ENCODE data around the gene NKAIN2.
"Not testable (repeated sequence)": the region's sequence is repeated elsewhere in the genome, so short reads cannot be mapped to it uniquely, and the experiment has no call there.

Gene NKAIN2

DNA sequence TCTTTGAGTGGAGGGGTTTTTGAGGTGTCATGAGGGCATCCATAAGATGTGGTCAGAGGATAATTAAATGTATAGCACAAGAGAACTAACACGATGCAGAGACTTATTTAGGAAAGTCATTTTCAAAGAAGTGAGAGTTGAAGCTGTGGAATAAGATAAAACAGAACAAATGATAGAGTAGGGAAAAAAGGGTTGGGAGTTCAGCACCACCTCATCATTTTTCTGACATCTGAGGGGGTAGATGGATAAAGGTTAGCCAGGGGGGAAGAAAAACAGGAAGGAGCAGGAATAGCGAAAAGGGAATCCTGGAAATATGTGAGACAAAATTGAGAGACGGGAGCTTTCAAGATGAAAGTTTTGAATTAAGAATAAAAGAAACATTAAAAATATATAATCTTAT is 434.2 kb downstream of the NKAIN2 start:
- no peaks in the 10 kb centered on the region for H3K27me3 ChIP-seq (ENCODE audit: control insufficient read depth, insufficient read depth, low read length)
- no peaks in the 10 kb centered on the region for H3K36me3 ChIP-seq (ENCODE audit: control insufficient read depth, low read depth, low read length)
- no peak overlapping the region for H3K4me3 ChIP-seq (ENCODE audit: low read length)
- no peaks in the 10 kb centered on the region for H3K4me1 ChIP-seq (ENCODE audit: control insufficient read depth, low read depth, low read length)
- H3K9ac ChIP-seq (ENCODE audit: low read length), result no peak overlapping the region
- no peaks in the 10 kb centered on the region for H3K9me3 ChIP-seq (ENCODE audit: control insufficient read depth, low read depth, low read length)
- no peak overlapping the region for H3K27ac ChIP-seq (ENCODE audit: low read length)

GRCh38 chr6:124238408-124238807 is 434.7 kb downstream of the NKAIN2 start:
- H3K9ac ChIP-seq (ENCODE audit: low read length); H3K4me3 ChIP-seq (ENCODE audit: low read length); H3K27me3 ChIP-seq (ENCODE audit: control insufficient read depth, insufficient read depth, low read length); H3K27ac ChIP-seq (ENCODE audit: low read length); H3K9me3 ChIP-seq (ENCODE audit: control insufficient read depth, low read depth, low read length); H3K4me1 ChIP-seq (ENCODE audit: control insufficient read depth, low read depth, low read length); H3K36me3 ChIP-seq (ENCODE audit: control insufficient read depth, low read depth, low read length): not testable (repeated sequence)

DNA sequence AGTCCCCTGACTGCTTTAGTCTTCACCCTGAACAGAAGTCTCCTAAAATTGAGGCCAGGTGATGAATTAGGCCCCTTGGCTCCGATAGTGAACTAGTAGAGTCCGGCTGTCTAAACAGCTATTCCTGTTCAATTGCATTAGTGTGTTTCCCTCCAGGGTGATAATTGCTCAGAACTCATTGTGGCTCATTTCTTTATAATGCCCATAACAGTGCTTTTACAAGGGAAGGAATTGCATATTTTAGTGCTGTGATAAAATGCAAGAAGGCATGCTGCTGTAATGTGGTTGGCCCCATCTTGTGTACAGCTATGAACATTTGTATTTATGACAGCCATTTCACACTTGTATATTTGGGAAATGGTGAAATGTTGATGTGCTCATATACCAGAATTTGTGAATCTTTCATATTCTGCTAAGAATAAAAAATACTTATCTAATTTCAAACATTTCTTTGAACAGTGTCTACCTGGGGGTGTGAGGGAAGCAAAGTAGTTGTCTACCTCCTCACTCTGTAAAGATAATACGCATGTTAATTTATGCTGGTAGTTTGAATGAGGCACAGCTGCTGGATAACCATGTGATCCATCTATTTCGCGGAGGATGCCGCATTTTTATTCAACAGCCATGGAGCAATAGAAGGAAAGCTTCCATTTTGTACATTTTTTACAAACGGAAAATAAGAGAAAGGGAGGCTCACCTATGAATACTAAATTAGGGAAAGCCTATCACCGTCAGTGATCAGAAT is 451.4 kb downstream of the NKAIN2 start:
- Histone ChIP-seq H3K9me3 (ENCODE audit: control insufficient read depth, low read depth, low read length) (no peaks in the 10 kb centered on the region), H3K36me3 (ENCODE audit: control insufficient read depth, low read depth, low read length) (no peaks in the 10 kb centered on the region), H3K4me3 (ENCODE audit: low read length) (no peak overlapping the region)

GRCh38 chr6:124260337-124260736 is 456.7 kb downstream of the NKAIN2 start:
- no peak overlapping the region for H3K9ac ChIP-seq (ENCODE audit: low read length)
- H3K36me3 ChIP-seq (ENCODE audit: control insufficient read depth, low read depth, low read length), result no peaks in the 10 kb centered on the region
- no peak overlapping the region for H3K4me3 ChIP-seq (ENCODE audit: low read length)
- no peaks in the 10 kb centered on the region for H3K27me3 ChIP-seq (ENCODE audit: control insufficient read depth, insufficient read depth, low read length)
- H3K27ac ChIP-seq (ENCODE audit: low read length), result no peak overlapping the region
- H3K9me3 ChIP-seq (ENCODE audit: control insufficient read depth, low read depth, low read length), result no peaks in the 10 kb centered on the region
- H3K4me1 ChIP-seq (ENCODE audit: control insufficient read depth, low read depth, low read length), result no peaks in the 10 kb centered on the region

More for the DNA sequence above, 451.4 kb downstream of the NKAIN2 start:
- Histone ChIP-seq H3K27me3 (ENCODE audit: control insufficient read depth, insufficient read depth, low read length) (no peaks in the 10 kb centered on the region), H3K9ac (ENCODE audit: low read length) (no peak overlapping the region), H3K4me1 (ENCODE audit: control insufficient read depth, low read depth, low read length) (no peaks in the 10 kb centered on the region), H3K27ac (ENCODE audit: low read length) (no peak overlapping the region)

- Histone ChIP-seq H3K9me3 (ENCODE audit: control insufficient read depth, low read depth, low read length) (no peaks in the 10 kb centered on the region), H3K9ac (ENCODE audit: low read length) (no peak overlapping the region), H3K4me3 (ENCODE audit: low read length) (no peak overlapping the region), H3K27ac (ENCODE audit: low read length) (no peak overlapping the region), H3K4me1 (ENCODE audit: control insufficient read depth, low read depth, low read length) (no peaks in the 10 kb centered on the region), H3K27me3 (ENCODE audit: control insufficient read depth, insufficient read depth, low read length) (no peaks in the 10 kb centered on the region), H3K36me3 (ENCODE audit: control insufficient read depth, low read depth, low read length) (no peaks in the 10 kb centered on the region)
Observed at GRCh38 chr6:124269733-124270132, 466.1 kb downstream of the NKAIN2 start.

DNA sequence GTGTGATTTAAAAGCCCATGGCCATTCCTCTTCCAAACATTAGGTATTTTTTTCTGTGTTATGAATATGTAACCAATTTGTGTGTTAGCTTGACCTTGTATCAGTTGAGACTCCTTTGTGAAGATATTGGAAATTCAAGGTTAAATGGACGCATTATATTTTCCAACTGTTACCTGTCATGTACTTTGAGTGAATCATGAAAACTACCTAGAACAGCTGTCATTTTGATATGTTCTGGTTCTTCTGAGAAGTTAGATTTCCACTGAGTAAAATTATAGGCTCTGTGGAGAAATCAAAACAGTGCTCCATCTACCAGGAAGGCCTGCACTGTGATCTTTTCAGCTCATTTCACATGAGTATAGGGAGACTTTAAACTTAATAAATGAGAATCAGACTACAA is 470.0 kb downstream of the NKAIN2 start:
- no peak overlapping the region for H3K9ac ChIP-seq (ENCODE audit: low read length)
- H3K36me3 ChIP-seq (ENCODE audit: control insufficient read depth, low read depth, low read length), result no peaks in the 10 kb centered on the region
- H3K9me3 ChIP-seq (ENCODE audit: control insufficient read depth, low read depth, low read length), result no peaks in the 10 kb centered on the region
- H3K27ac ChIP-seq (ENCODE audit: low read length), result no peak overlapping the region
- H3K27me3 ChIP-seq (ENCODE audit: control insufficient read depth, insufficient read depth, low read length), result no peaks in the 10 kb centered on the region
- no peak overlapping the region for H3K4me3 ChIP-seq (ENCODE audit: low read length)
- H3K4me1 ChIP-seq (ENCODE audit: control insufficient read depth, low read depth, low read length), result no peaks in the 10 kb centered on the region

- Histone ChIP-seq H3K9ac (ENCODE audit: low read length) (no peak overlapping the region), H3K36me3 (ENCODE audit: control insufficient read depth, low read depth, low read length) (no peaks in the 10 kb centered on the region), H3K4me3 (ENCODE audit: low read length) (no peak overlapping the region), H3K27ac (ENCODE audit: low read length) (no peak overlapping the region), H3K9me3 (ENCODE audit: control insufficient read depth, low read depth, low read length) (no peaks in the 10 kb centered on the region), H3K4me1 (ENCODE audit: control insufficient read depth, low read depth, low read length) (no peaks in the 10 kb centered on the region), H3K27me3 (ENCODE audit: control insufficient read depth, insufficient read depth, low read length) (no peaks in the 10 kb centered on the region)
Observed at GRCh38 chr6:124282541-124282940, 478.9 kb downstream of the NKAIN2 start.

- H3K9ac ChIP-seq (ENCODE audit: low read length), result no peak overlapping the region
- H3K4me1 ChIP-seq (ENCODE audit: control insufficient read depth, low read depth, low read length), result no peaks in the 10 kb centered on the region
- no peaks in the 10 kb centered on the region for H3K27me3 ChIP-seq (ENCODE audit: control insufficient read depth, insufficient read depth, low read length)
- no peaks in the 10 kb centered on the region for H3K9me3 ChIP-seq (ENCODE audit: control insufficient read depth, low read depth, low read length)
- H3K36me3 ChIP-seq (ENCODE audit: control insufficient read depth, low read depth, low read length), result no peaks in the 10 kb centered on the region
- H3K4me3 ChIP-seq (ENCODE audit: low read length), result no peak overlapping the region
- H3K27ac ChIP-seq (ENCODE audit: low read length), result no peak overlapping the region
Observed at GRCh38 chr6:124283486-124283885, 479.8 kb downstream of the NKAIN2 start.

DNA sequence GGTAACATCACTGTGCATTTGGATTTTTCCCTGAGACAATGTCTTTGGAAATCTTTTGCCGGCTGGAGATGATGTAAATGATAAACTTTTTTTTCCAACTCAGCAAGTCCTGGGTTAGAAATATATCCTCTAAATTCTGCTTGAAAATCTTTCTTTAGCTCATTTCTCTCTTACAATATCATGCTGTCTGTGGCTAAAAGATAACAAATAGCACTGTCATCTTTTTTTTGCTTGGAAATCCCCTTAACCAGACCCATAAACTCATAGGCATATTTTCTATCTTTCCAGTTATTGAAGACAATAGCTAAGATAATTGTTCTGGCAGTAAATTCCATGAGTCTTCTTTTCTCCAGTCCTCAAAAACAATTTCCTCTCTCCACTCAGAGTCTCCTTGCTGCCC is 481.5 kb downstream of the NKAIN2 start:
- Histone ChIP-seq H3K4me1 (ENCODE audit: control insufficient read depth, low read depth, low read length) (no peaks in the 10 kb centered on the region), H3K9me3 (ENCODE audit: control insufficient read depth, low read depth, low read length) (no peaks in the 10 kb centered on the region), H3K27ac (ENCODE audit: low read length) (no peak overlapping the region), H3K4me3 (ENCODE audit: low read length) (no peak overlapping the region), H3K9ac (ENCODE audit: low read length) (no peak overlapping the region), H3K27me3 (ENCODE audit: control insufficient read depth, insufficient read depth, low read length) (no peaks in the 10 kb centered on the region), H3K36me3 (ENCODE audit: control insufficient read depth, low read depth, low read length) (no peaks in the 10 kb centered on the region)

GRCh38 chr6:124294574-124295200 is 491.0 kb downstream of the NKAIN2 start:
- no peak overlapping the region for H3K4me3 ChIP-seq (ENCODE audit: low read length)
- H3K27ac ChIP-seq (ENCODE audit: low read length), result no peak overlapping the region
- H3K9ac ChIP-seq (ENCODE audit: low read length), result no peak overlapping the region
- H3K36me3 ChIP-seq (ENCODE audit: control insufficient read depth, low read depth, low read length), result no peaks in the 10 kb centered on the region
- no peaks in the 10 kb centered on the region for H3K27me3 ChIP-seq (ENCODE audit: control insufficient read depth, insufficient read depth, low read length)
- no peaks in the 10 kb centered on the region for H3K9me3 ChIP-seq (ENCODE audit: control insufficient read depth, low read depth, low read length)
- H3K4me1 ChIP-seq (ENCODE audit: control insufficient read depth, low read depth, low read length), result no peaks in the 10 kb centered on the region

DNA sequence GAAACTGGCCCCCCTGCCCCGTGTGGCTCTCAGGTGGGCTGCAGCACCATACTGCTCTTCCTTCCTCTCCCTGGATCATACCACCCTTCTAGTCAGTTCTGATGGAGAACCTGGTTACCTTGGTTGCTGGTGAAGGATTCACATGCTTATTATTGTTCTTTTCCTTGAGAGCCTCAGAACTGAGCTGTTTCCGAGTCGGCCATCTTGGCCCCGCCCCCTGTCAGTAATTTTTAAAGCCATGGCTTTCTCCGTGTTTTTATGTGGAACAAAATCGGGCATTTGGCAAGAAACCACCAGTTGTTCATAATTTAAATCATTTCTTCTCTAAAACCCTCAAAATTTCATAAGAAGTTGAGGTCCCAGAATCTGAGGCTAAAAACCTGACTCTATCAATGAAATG is 493.8 kb downstream of the NKAIN2 start:
- Histone ChIP-seq H3K27me3 (ENCODE audit: control insufficient read depth, insufficient read depth, low read length) (no peaks in the 10 kb centered on the region), H3K4me3 (ENCODE audit: low read length) (no peak overlapping the region), H3K9ac (ENCODE audit: low read length) (no peak overlapping the region), H3K36me3 (ENCODE audit: control insufficient read depth, low read depth, low read length) (no peaks in the 10 kb centered on the region), H3K27ac (ENCODE audit: low read length) (no peak overlapping the region), H3K9me3 (ENCODE audit: control insufficient read depth, low read depth, low read length) (no peaks in the 10 kb centered on the region), H3K4me1 (ENCODE audit: control insufficient read depth, low read depth, low read length) (no peaks in the 10 kb centered on the region)

- Histone ChIP-seq H3K36me3 (ENCODE audit: control insufficient read depth, low read depth, low read length) (no peaks in the 10 kb centered on the region), H3K27me3 (ENCODE audit: control insufficient read depth, insufficient read depth, low read length) (no peaks in the 10 kb centered on the region), H3K9ac (ENCODE audit: low read length) (no peak overlapping the region), H3K27ac (ENCODE audit: low read length) (no peak overlapping the region), H3K4me1 (ENCODE audit: control insufficient read depth, low read depth, low read length) (no peaks in the 10 kb centered on the region), H3K4me3 (ENCODE audit: low read length) (no peak overlapping the region), H3K9me3 (ENCODE audit: control insufficient read depth, low read depth, low read length) (no peaks in the 10 kb centered on the region)
Observed at GRCh38 chr6:124298730-124299129, 495.1 kb downstream of the NKAIN2 start.
